ENCODE measurements around the gene SZRD1.

The SZRD1 gene

GRCh38 chr1:16371725-16372124 lies 4.7 kb downstream of the SZRD1 start:
- Histone ChIP-seq H3K27me3 (ENCODE audit: control insufficient read depth, insufficient read depth, low read length) (no peaks in the 10 kb centered on the region), H3K27ac (ENCODE audit: low read length) (no peak overlapping the region), H3K36me3 (ENCODE audit: control insufficient read depth, low read depth, low read length) (peaks cover 3% of the 10 kb centered on the region), H3K4me1 (ENCODE audit: control insufficient read depth, low read depth, low read length) (peaks cover 9% of the 10 kb centered on the region), H3K4me3 (ENCODE audit: low read length) (no peak overlapping the region), H3K9me3 (ENCODE audit: control insufficient read depth, low read depth, low read length) (no peaks in the 10 kb centered on the region), H3K9ac (ENCODE audit: low read length) (no peak overlapping the region)

- Histone ChIP-seq H3K36me3 (ENCODE audit: control insufficient read depth, low read depth, low read length) (peaks cover 3% of the 10 kb centered on the region), H3K9me3 (ENCODE audit: control insufficient read depth, low read depth, low read length) (no peaks in the 10 kb centered on the region), H3K4me3 (ENCODE audit: low read length) (no peak overlapping the region), H3K4me1 (ENCODE audit: control insufficient read depth, low read depth, low read length) (peaks cover 9% of the 10 kb centered on the region), H3K9ac (ENCODE audit: low read length) (no peak overlapping the region), H3K27me3 (ENCODE audit: control insufficient read depth, insufficient read depth, low read length) (no peaks in the 10 kb centered on the region), H3K27ac (ENCODE audit: low read length) (no peak overlapping the region)
Observed at GRCh38 chr1:16372535-16373285, 5.7 kb downstream of the SZRD1 start.

GRCh38 chr1:16374266-16374665 lies 7.2 kb downstream of the SZRD1 start:
- H3K9ac ChIP-seq (ENCODE audit: low read length), result no peak overlapping the region
- H3K36me3 ChIP-seq (ENCODE audit: control insufficient read depth, low read depth, low read length), result peaks cover 3% of the 10 kb centered on the region
- H3K9me3 ChIP-seq (ENCODE audit: control insufficient read depth, low read depth, low read length), result no peaks in the 10 kb centered on the region
- no peak overlapping the region for H3K4me3 ChIP-seq (ENCODE audit: low read length)
- H3K4me1 ChIP-seq (ENCODE audit: control insufficient read depth, low read depth, low read length), result peaks cover 4% of the 10 kb centered on the region
- no peak overlapping the region for H3K27ac ChIP-seq (ENCODE audit: low read length)
- no peaks in the 10 kb centered on the region for H3K27me3 ChIP-seq (ENCODE audit: control insufficient read depth, insufficient read depth, low read length)

GRCh38 chr1:16375521-16376340 lies 8.7 kb downstream of the SZRD1 start:
- no peak overlapping the region for H3K9ac ChIP-seq (ENCODE audit: low read length)

GRCh38 chr1:16376971-16377370 lies 9.9 kb downstream of the SZRD1 start:
- Histone ChIP-seq H3K4me1 (ENCODE audit: control insufficient read depth, low read depth, low read length) (peaks cover 4% of the 10 kb centered on the region), H3K9ac (ENCODE audit: low read length) (no peak overlapping the region), H3K9me3 (ENCODE audit: control insufficient read depth, low read depth, low read length) (no peaks in the 10 kb centered on the region), H3K4me3 (ENCODE audit: low read length) (no peak overlapping the region), H3K27me3 (ENCODE audit: control insufficient read depth, insufficient read depth, low read length) (no peaks in the 10 kb centered on the region), H3K27ac (ENCODE audit: low read length) (no peak overlapping the region), H3K36me3 (ENCODE audit: control insufficient read depth, low read depth, low read length) (peaks cover 3% of the 10 kb centered on the region)

More at GRCh38 chr1:16375521-16376340, 8.7 kb downstream of the SZRD1 start:
- no peaks in the 10 kb centered on the region for H3K27me3 ChIP-seq (ENCODE audit: control insufficient read depth, insufficient read depth, low read length)
- peaks cover 3% of the 10 kb centered on the region for H3K36me3 ChIP-seq (ENCODE audit: control insufficient read depth, low read depth, low read length)
- no peaks in the 10 kb centered on the region for H3K9me3 ChIP-seq (ENCODE audit: control insufficient read depth, low read depth, low read length)
- no peak overlapping the region for H3K27ac ChIP-seq (ENCODE audit: low read length)
- no peak overlapping the region for H3K4me3 ChIP-seq (ENCODE audit: low read length)
- peaks cover 4% of the 10 kb centered on the region for H3K4me1 ChIP-seq (ENCODE audit: control insufficient read depth, low read depth, low read length)

- H3K4me1 ChIP-seq (ENCODE audit: control insufficient read depth, low read depth, low read length), result peaks cover 4% of the 10 kb centered on the region
- H3K4me3 ChIP-seq (ENCODE audit: low read length), result no peak overlapping the region
- H3K9me3 ChIP-seq (ENCODE audit: control insufficient read depth, low read depth, low read length), result no peaks in the 10 kb centered on the region
- H3K27me3 ChIP-seq (ENCODE audit: control insufficient read depth, insufficient read depth, low read length), result no peaks in the 10 kb centered on the region
- no peak overlapping the region for H3K27ac ChIP-seq (ENCODE audit: low read length)
- no peaks in the 10 kb centered on the region for H3K36me3 ChIP-seq (ENCODE audit: control insufficient read depth, low read depth, low read length)
- no peak overlapping the region for H3K9ac ChIP-seq (ENCODE audit: low read length)
Observed at GRCh38 chr1:16378443-16378842, 11.4 kb downstream of the SZRD1 start.

- no peaks in the 10 kb centered on the region for H3K27me3 ChIP-seq (ENCODE audit: control insufficient read depth, insufficient read depth, low read length)
Observed at GRCh38 chr1:16380868-16381267, 13.8 kb downstream of the SZRD1 start.

GRCh38 chr1:16383888-16384287 lies 16.8 kb downstream of the SZRD1 start:
- H3K4me1 ChIP-seq (ENCODE audit: control insufficient read depth, low read depth, low read length), result peaks cover 22% of the 10 kb centered on the region
- H3K9ac ChIP-seq (ENCODE audit: low read length), result no peak overlapping the region
- no peaks in the 10 kb centered on the region for H3K27me3 ChIP-seq (ENCODE audit: control insufficient read depth, insufficient read depth, low read length)
- no peaks in the 10 kb centered on the region for H3K9me3 ChIP-seq (ENCODE audit: control insufficient read depth, low read depth, low read length)
- no peaks in the 10 kb centered on the region for H3K36me3 ChIP-seq (ENCODE audit: control insufficient read depth, low read depth, low read length)
- H3K4me3 ChIP-seq (ENCODE audit: low read length), result no peak overlapping the region
- H3K27ac ChIP-seq (ENCODE audit: low read length), result no peak overlapping the region

More at GRCh38 chr1:16380868-16381267, 13.8 kb downstream of the SZRD1 start:
- H3K4me1 ChIP-seq (ENCODE audit: control insufficient read depth, low read depth, low read length), result peaks cover 21% of the 10 kb centered on the region
- H3K9me3 ChIP-seq (ENCODE audit: control insufficient read depth, low read depth, low read length), result no peaks in the 10 kb centered on the region
- no peak overlapping the region for H3K9ac ChIP-seq (ENCODE audit: low read length)
- no peaks in the 10 kb centered on the region for H3K36me3 ChIP-seq (ENCODE audit: control insufficient read depth, low read depth, low read length)
- H3K27ac ChIP-seq (ENCODE audit: low read length), result no peak overlapping the region
- no peak overlapping the region for H3K4me3 ChIP-seq (ENCODE audit: low read length)

GRCh38 chr1:16385659-16386453 lies 18.8 kb downstream of the SZRD1 start:
- H3K9me3 ChIP-seq (ENCODE audit: control insufficient read depth, low read depth, low read length), result no peaks in the 10 kb centered on the region
- no peak overlapping the region for H3K4me3 ChIP-seq (ENCODE audit: low read length)
- H3K9ac ChIP-seq (ENCODE audit: low read length), result no peak overlapping the region
- no peak overlapping the region for H3K27ac ChIP-seq (ENCODE audit: low read length)
- H3K36me3 ChIP-seq (ENCODE audit: control insufficient read depth, low read depth, low read length), result no peaks in the 10 kb centered on the region
- H3K4me1 ChIP-seq (ENCODE audit: control insufficient read depth, low read depth, low read length), result peaks cover 24% of the 10 kb centered on the region
- H3K27me3 ChIP-seq (ENCODE audit: control insufficient read depth, insufficient read depth, low read length), result no peaks in the 10 kb centered on the region

- Histone ChIP-seq H3K27me3 (ENCODE audit: control insufficient read depth, insufficient read depth, low read length) (no peaks in the 10 kb centered on the region), H3K9me3 (ENCODE audit: control insufficient read depth, low read depth, low read length) (no peaks in the 10 kb centered on the region), H3K36me3 (ENCODE audit: control insufficient read depth, low read depth, low read length) (no peaks in the 10 kb centered on the region), H3K9ac (ENCODE audit: low read length) (no peak overlapping the region), H3K27ac (ENCODE audit: low read length) (no peak overlapping the region), H3K4me3 (ENCODE audit: low read length) (no peak overlapping the region), H3K4me1 (ENCODE audit: control insufficient read depth, low read depth, low read length) (peaks cover 26% of the 10 kb centered on the region)
Observed at GRCh38 chr1:16386454-16387113, 19.5 kb downstream of the SZRD1 start.

Measured in iPS-18a (cell line).